Body of pancreas (tissue), 4 donors: ENCODE data around the gene TBC1D13. TPM values are rescaled to one million over a fixed set of nuclear protein-coding genes. Genes with fewer than 3 reads are reported as not detected.

Experiments
- ATAC-seq: fragments of 150-250 bp; one replicate; pipeline ENCODE4 v1.9.1; 2016
- DNase-seq, 4 donors: peaks; one replicate each; pipeline ENCODE4 v3.0.0-alpha.2; 2019
- H3K27ac ChIP-seq, 4 donors: fragments of 200-600 bp; sonication (generic); 1 replicate in 3 of 4; 2 replicates in 1 of 4; pipeline versions ENCODE4 v1.5.1 to v1.6.1; 2016 to 2019; ENCODE audit warnings: mild to moderate bottlenecking in 1 of 4, mixed read lengths in 1 of 4, moderate library complexity in 1 of 4
- H3K27me3 ChIP-seq, 2 donors: fragments of 200-600 bp; sonication (generic); one replicate each; pipeline ENCODE4 v1.6.0; 2016; ENCODE audit warnings: mild to moderate bottlenecking in 1 of 2
- H3K36me3 ChIP-seq, 2 donors: fragments of 200-600 bp; sonication (generic); replicated peaks in 1 of 2; 2 replicates each; pipeline ENCODE4 v1.5.1; 2016; ENCODE audit warnings: low read depth in 2 of 2; ENCODE audit not compliant: insufficient read depth in 1 of 2
- H3K4me1 ChIP-seq: fragments of 200-600 bp; sonication (generic); one replicate; pipeline ENCODE4 v1.6.0; 2016
- H3K4me3 ChIP-seq, 2 donors: fragments of 200-600 bp; sonication (generic); 1 replicate in 1 of 2; 2 replicates in 1 of 2; pipeline ENCODE4 v1.5.1; 2016 to 2019
- H3K9me3 ChIP-seq, 3 donors: fragments of 200-600 bp; sonication (generic); 1 replicate in 2 of 3; 2 replicates in 1 of 3; pipeline ENCODE4 v1.5.1; 2016
- CTCF ChIP-seq, 7 experiments: fragments of 450-650 bp in 4 of 7; fragments of 200-600 bp in 3 of 7; sonication (generic) in 3 of 7; IDR thresholded peaks; one replicate each; pipeline ENCODE4 v1.5.1; 2016 to 2019; ENCODE audit warnings: antibody characterized with exemption in 7 of 7
- POLR2A ChIP-seq, 3 donors: fragments of 450-650 bp; IDR thresholded peaks; one replicate each; pipeline ENCODE4 v1.6.1; 2016; ENCODE audit warnings: antibody characterized with exemption in 3 of 3, mild to moderate bottlenecking in 2 of 3
- WGBS, 2 donors: methylation state at CpG; one replicate each; pipeline ENCODE4 v1.1.5; 2017; 5-methylcytosine and 5-hydroxymethylcytosine counted together
- intact Hi-C: fragments of 100-400 bp; cut with DNase I; formaldehyde crosslinking; loops from one replicate; pipeline ENCODE4 v1.15.1; 2023
- total RNA-seq, 2 donors: library from RNA; depleted of rRNA; stranded (reverse); fragments of >200 nt; gene quantifications; one replicate each; pipeline ENCODE4 v1.1.0, GENCODE V29; 2016

The TBC1D13 gene
- total RNA-seq, 2 donors from 2014 or later, result 17.5 to 19.5 TPM

- H3K4me1 ChIP-seq, result peaks cover 18% of the 10 kb centered on the region
- peaks cover 0 to 16% of the 10 kb centered on the region in 2 donors for H3K36me3 ChIP-seq
- H3K4me3 ChIP-seq, result no peak overlapping the region
- H3K27me3 ChIP-seq, result no peaks in the 10 kb centered on the region
- TF ChIP-seq CTCF (IDR thresholded peaks at IDR 0.05) (no peak), POLR2A (IDR thresholded peaks at IDR 0.05) (no peak)
- 79 to 89% methylated on average over 11 to 15 of the region's 16 CpGs for WGBS, 2 donors
- no peaks in the 10 kb centered on the region for H3K9me3 ChIP-seq
- no peak overlapping the region for H3K27ac ChIP-seq
- intact Hi-C loops, result loop anchor here (10.0 kb wide), 1 partner anchor 87 kb away; no protein-coding TSS in a partner anchor
- no peak for ATAC-seq
- no peak for DNase-seq
These were observed 34.7 kb downstream of the TBC1D13 start for GRCh38 chr9:128821584-128822406.

GRCh38 chr9:128822407-128823042 is 35.5 kb downstream of the TBC1D13 start:
- ATAC-seq (no peak), DNase-seq (no peak)
- Histone ChIP-seq H3K9me3 (no peaks in the 10 kb centered on the region), H3K4me3 (no peak overlapping the region), H3K36me3 (peaks cover 0 to 16% of the 10 kb centered on the region in 2 donors), H3K4me1 (peaks cover 18% of the 10 kb centered on the region), H3K27ac (no peak overlapping the region), H3K27me3 (no peaks in the 10 kb centered on the region)
- TF ChIP-seq POLR2A (IDR thresholded peaks at IDR 0.05), result no peak
- TF ChIP-seq CTCF (IDR thresholded peaks at IDR 0.05), result no peak
- intact Hi-C loops, result loop anchor here (10.0 kb wide), 1 partner anchor 88 kb away; no protein-coding TSS in a partner anchor
- WGBS, 2 donors, result 79 to 89% methylated on average over 14 to 22 of the region's 22 CpGs

GRCh38 chr9:128823362-128823902 is 36.4 kb downstream of the TBC1D13 start:
- Histone ChIP-seq H3K4me1 (peaks cover 23% of the 10 kb centered on the region), H3K36me3 (peaks cover 0 to 16% of the 10 kb centered on the region in 2 donors), H3K4me3 (no peak overlapping the region), H3K27ac (no peak overlapping the region), H3K27me3 (no peaks in the 10 kb centered on the region), H3K9me3 (no peaks in the 10 kb centered on the region)
- WGBS, 2 donors, result 83 to 89% methylated on average over 2 to 18 of the region's 19 CpGs
- ATAC-seq (no peak), DNase-seq (no peak)
- TF ChIP-seq CTCF (IDR thresholded peaks at IDR 0.05), result no peak
- TF ChIP-seq POLR2A (IDR thresholded peaks at IDR 0.05), result no peak
- intact Hi-C loops, result loop anchor here (10.0 kb wide), 1 partner anchor 89 kb away; no protein-coding TSS in a partner anchor

- intact Hi-C loops, result loop anchor here (10.0 kb wide), 1 partner anchor 89 kb away; no protein-coding TSS in a partner anchor
- H3K36me3 ChIP-seq, result peaks cover 0 to 16% of the 10 kb centered on the region in 2 donors
These were observed 36.9 kb downstream of the TBC1D13 start for GRCh38 chr9:128823903-128824406.

More at GRCh38 chr9:128823903-128824406, 36.9 kb downstream of the TBC1D13 start:
- no peak for ATAC-seq
- TF ChIP-seq CTCF (IDR thresholded peaks at IDR 0.05) (no peak), POLR2A (IDR thresholded peaks at IDR 0.05) (no peak)
- Histone ChIP-seq H3K27me3 (no peaks in the 10 kb centered on the region), H3K4me3 (no peak overlapping the region), H3K9me3 (no peaks in the 10 kb centered on the region), H3K27ac (no peak overlapping the region), H3K4me1 (peaks cover 26% of the 10 kb centered on the region)
- 65 to 71% methylated on average over 4 to 11 of the region's 12 CpGs for WGBS, 2 donors
- DNase-seq, result no peak
